Spleen (tissue), 11 donors: ENCODE data around the gene PTMS. TPM values are rescaled to one million over a fixed set of nuclear protein-coding genes. Genes with fewer than 3 reads are reported as not detected.

Experiments used
- DNase-seq: peaks from one replicate; pipeline ENCODE4 v3.0.0-alpha.2; 2020
- H3K27ac ChIP-seq, 8 donors: fragments of 200-600 bp; sonication (generic) in 7 of 8; 1 replicate in 4 of 8; 2 replicates in 4 of 8; pipeline versions ENCODE4 v1.5.0 to v1.8.0; 2016 to 2021; ENCODE audit warnings: inconsistent platforms in 4 of 8, mild to moderate bottlenecking in 4 of 8, moderate library complexity in 1 of 8
- H3K27me3 ChIP-seq, 7 donors: fragments of 200-600 bp; sonication (generic) in 6 of 7; replicated peaks in 1 of 7; 1 replicate in 4 of 7; 2 replicates in 3 of 7; pipeline versions ENCODE4 v1.5.0 to v1.8.0; 2016 to 2021; ENCODE audit warnings: inconsistent platforms in 3 of 7, mild to moderate bottlenecking in 1 of 7
- H3K36me3 ChIP-seq, 6 donors: fragments of 200-600 bp; sonication (generic) in 5 of 6; 1 replicate in 4 of 6; 2 replicates in 2 of 6; pipeline versions ENCODE4 v1.5.0 to v1.8.0; 2016 to 2021; ENCODE audit warnings: inconsistent platforms in 2 of 6
- H3K4me1 ChIP-seq, 6 donors: fragments of 200-600 bp; sonication (generic) in 5 of 6; 1 replicate in 3 of 6; 2 replicates in 3 of 6; pipeline versions ENCODE4 v1.5.0 to v1.8.0; 2016 to 2021; ENCODE audit warnings: inconsistent platforms in 3 of 6
- H3K4me3 ChIP-seq, 8 donors: fragments of 200-600 bp; sonication (generic) in 7 of 8; 1 replicate in 4 of 8; 2 replicates in 4 of 8; pipeline versions ENCODE4 v1.5.0 to v1.8.0; 2016 to 2021; ENCODE audit warnings: inconsistent platforms in 4 of 8, mild to moderate bottlenecking in 4 of 8, moderate library complexity in 2 of 8
- H3K9me3 ChIP-seq, 8 donors: fragments of 200-600 bp; sonication (generic) in 7 of 8; 1 replicate in 4 of 8; 2 replicates in 4 of 8; pipeline versions ENCODE4 v1.5.0 to v1.8.0; 2016 to 2021; ENCODE audit warnings: inconsistent platforms in 4 of 8
- POLR2A ChIP-seq, 3 donors: fragments of 450-650 bp; IDR thresholded peaks; one replicate each; pipeline ENCODE4 v1.5.1; 2017; ENCODE audit warnings: antibody characterized with exemption in 3 of 3, mild to moderate bottlenecking in 1 of 3
- POLR2AphosphoS5 ChIP-seq, 3 donors: sonication (generic); formaldehyde crosslinking; IDR thresholded peaks; one replicate each; pipeline ENCODE4 v1.5.1; 2017; ENCODE audit warnings: antibody characterized with exemption in 3 of 3
- WGBS, 5 donors: extraction: QIAGEN DNeasy Blood & Tissue Kit in 3 of 5; methylation state at CpG; one replicate each; pipeline versions ENCODE4 v1.1.5 to v1.1.7; 2013 to 2018; 5-methylcytosine and 5-hydroxymethylcytosine counted together
- intact Hi-C: fragments of 100-400 bp; cut with DNase I; formaldehyde crosslinking; loops from one replicate; pipeline ENCODE4 v1.15.0; 2023; ENCODE audit warnings: low total_unique reads
- polyA plus RNA-seq, 3 donors: library from polyadenylated mRNA; stranded (reverse); fragments of 200-250 nt; gene quantifications; one replicate each; pipeline ENCODE4 v1.2.1, GENCODE V29; 2013
- total RNA-seq, 7 donors: library from RNA; depleted of rRNA in 3 of 7; stranded (reverse); fragments of >200 nt in 3 of 7; fragmentation: NEBNext Ultra II Directional in 4 of 7; extraction: Animal tissue kit (Norgen Biotek cat#: 25700) in 4 of 7; gene quantifications; one replicate each; pipeline versions ENCODE4 v1.1.0 to v1.2.1, GENCODE V29; 2016 to 2021
- TF ChIP-seq, protein P1 (sequence below), 11 experiments: fragments of 200-600 bp in 7 of 11; fragments of 450-650 bp in 4 of 11; sonication (generic) in 4 of 11; IDR thresholded peaks in 8 of 11; conservative IDR thresholded peaks in 3 of 11; 1 replicate in 7 of 11; 2 replicates in 4 of 11; pipeline versions ENCODE4 v1.4.0 to v1.8.0; 2016 to 2021; ENCODE audit warnings: antibody characterized with exemption in 11 of 11, inconsistent platforms in 4 of 11, mild to moderate bottlenecking in 1 of 11
- donor health status: healthy with polysubstance abuse.
- donor health status: DM: no; HTN: no; CAD: no; lungs with moderate emphysema.
- donor health status: DM: no; HTN: no; CAD: no.
- donor health status: Bipolar disorder and iron deficiency.
- donor health status: healthy.
- donor health status: DM: no; HTN: no; CAD: no.
- donor health status: DM: yes; HTN: yes; CAD: no.

The PTMS gene
- total and polyA plus RNA-seq, 10 donors: 47.4 to 169 (median 89.2) TPM

- H3K4me3 ChIP-seq: no peak overlapping the region
- DNase-seq: no peak
Observed at GRCh38 chr12:6818222-6818621, 52.1 kb downstream of the PTMS start.

GRCh38 chr12:6818645-6819044, 52.5 kb downstream of the PTMS start:
- H3K4me1 ChIP-seq: peaks cover 0 to 31% (median 15%) of the 10 kb centered on the region in 6 donors
- TF ChIP-seq, protein P1, sequence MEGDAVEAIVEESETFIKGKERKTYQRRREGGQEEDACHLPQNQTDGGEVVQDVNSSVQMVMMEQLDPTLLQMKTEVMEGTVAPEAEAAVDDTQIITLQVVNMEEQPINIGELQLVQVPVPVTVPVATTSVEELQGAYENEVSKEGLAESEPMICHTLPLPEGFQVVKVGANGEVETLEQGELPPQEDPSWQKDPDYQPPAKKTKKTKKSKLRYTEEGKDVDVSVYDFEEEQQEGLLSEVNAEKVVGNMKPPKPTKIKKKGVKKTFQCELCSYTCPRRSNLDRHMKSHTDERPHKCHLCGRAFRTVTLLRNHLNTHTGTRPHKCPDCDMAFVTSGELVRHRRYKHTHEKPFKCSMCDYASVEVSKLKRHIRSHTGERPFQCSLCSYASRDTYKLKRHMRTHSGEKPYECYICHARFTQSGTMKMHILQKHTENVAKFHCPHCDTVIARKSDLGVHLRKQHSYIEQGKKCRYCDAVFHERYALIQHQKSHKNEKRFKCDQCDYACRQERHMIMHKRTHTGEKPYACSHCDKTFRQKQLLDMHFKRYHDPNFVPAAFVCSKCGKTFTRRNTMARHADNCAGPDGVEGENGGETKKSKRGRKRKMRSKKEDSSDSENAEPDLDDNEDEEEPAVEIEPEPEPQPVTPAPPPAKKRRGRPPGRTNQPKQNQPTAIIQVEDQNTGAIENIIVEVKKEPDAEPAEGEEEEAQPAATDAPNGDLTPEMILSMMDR (IDR thresholded peaks at IDR 0.05 in 8 of 11, conservative IDR thresholded peaks at IDR 0.05 in 3 of 11): no peak
- no peak for TF ChIP-seq POLR2A (IDR thresholded peaks at IDR 0.05)
- TF ChIP-seq POLR2AphosphoS5 (IDR thresholded peaks at IDR 0.05): no peak
- H3K36me3 ChIP-seq: peaks cover 0 to 55% (median 3%) of the 10 kb centered on the region in 6 donors
- H3K9me3 ChIP-seq: no peaks in the 10 kb centered on the region
- no peak overlapping the region for H3K4me3 ChIP-seq
- intact Hi-C loops: no loop called here
- no peak overlapping the region for H3K27ac ChIP-seq
- no peak for DNase-seq
- 80 to 95% (median 89%) methylated on average over 4 to 5 of the region's 5 CpGs for WGBS, 5 donors
- H3K27me3 ChIP-seq: peaks cover 0 to 46% (median 14%) of the 10 kb centered on the region in 7 donors

More at GRCh38 chr12:6818222-6818621, 52.1 kb downstream of the PTMS start:
- Histone ChIP-seq H3K27ac (no peak overlapping the region), H3K4me1 (peaks cover 0 to 34% (median 15%) of the 10 kb centered on the region in 6 donors), H3K36me3 (peaks cover 0 to 55% (median 3%) of the 10 kb centered on the region in 6 donors), H3K27me3 (peaks cover 0 to 46% (median 13%) of the 10 kb centered on the region in 7 donors), H3K9me3 (no peaks in the 10 kb centered on the region)
- 77 to 92% (median 91%) methylated on average over 5 to 10 of the region's 10 CpGs for WGBS, 5 donors
- intact Hi-C loops: no loop called here
- TF ChIP-seq, protein P1 (IDR thresholded peaks at IDR 0.05 in 8 of 11, conservative IDR thresholded peaks at IDR 0.05 in 3 of 11): no peak
- TF ChIP-seq POLR2A (IDR thresholded peaks at IDR 0.05) (no peak), POLR2AphosphoS5 (IDR thresholded peaks at IDR 0.05) (no peak)

- 83 to 87% (median 83%) methylated on average over 12 to 13 of the region's 13 CpGs for WGBS, 5 donors
- no peak overlapping the region for H3K4me3 ChIP-seq
- H3K27me3 ChIP-seq: peaks cover 0 to 51% (median 14%) of the 10 kb centered on the region in 7 donors
- peaks cover 0 to 50% (median 3%) of the 10 kb centered on the region in 6 donors for H3K36me3 ChIP-seq
- DNase-seq: no peak
- H3K9me3 ChIP-seq: no peaks in the 10 kb centered on the region
- intact Hi-C loops: loop anchor here (10.0 kb wide), 1 partner anchor 65 kb away; the partner anchor contains the start of gene MLF2
- no peak overlapping the region for H3K27ac ChIP-seq
- TF ChIP-seq POLR2A (IDR thresholded peaks at IDR 0.05): no peak
- TF ChIP-seq, protein P1 (IDR thresholded peaks at IDR 0.05 in 8 of 11, conservative IDR thresholded peaks at IDR 0.05 in 3 of 11): no peak
- TF ChIP-seq POLR2AphosphoS5 (IDR thresholded peaks at IDR 0.05): no peak
- peaks cover 0 to 31% (median 15%) of the 10 kb centered on the region in 6 donors for H3K4me1 ChIP-seq
Observed at GRCh38 chr12:6819106-6820030, 53.2 kb downstream of the PTMS start.

DNA sequence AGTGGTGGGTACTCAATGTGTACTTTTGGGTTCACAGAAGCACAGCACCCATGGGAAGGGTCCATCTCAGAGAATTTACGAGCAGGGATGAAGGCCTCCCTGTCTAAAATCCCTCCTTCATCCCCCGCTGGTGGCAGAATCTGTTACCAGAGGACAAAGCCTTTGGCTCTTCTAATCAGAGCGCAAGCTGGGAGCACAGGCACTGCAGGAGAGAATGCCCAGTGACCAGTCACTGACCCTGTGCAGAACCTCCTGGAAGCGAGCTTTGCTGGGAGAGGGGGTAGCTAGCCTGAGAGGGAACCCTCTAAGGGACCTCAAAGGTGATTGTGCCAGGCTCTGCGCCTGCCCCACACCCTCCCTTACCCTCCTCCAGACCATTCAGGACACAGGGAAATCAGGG, 54.0 kb downstream of the PTMS start:
- intact Hi-C loops: loop anchor here (10.0 kb wide), 1 partner anchor 65 kb away; the partner anchor contains the start of gene MLF2
- no peak for TF ChIP-seq POLR2A (IDR thresholded peaks at IDR 0.05)
- TF ChIP-seq, protein P1 (IDR thresholded peaks at IDR 0.05 in 8 of 11, conservative IDR thresholded peaks at IDR 0.05 in 3 of 11): no peak
- TF ChIP-seq POLR2AphosphoS5 (IDR thresholded peaks at IDR 0.05): no peak
- H3K27ac ChIP-seq: no peak overlapping the region

More for the DNA sequence above, 54.0 kb downstream of the PTMS start:
- no peaks in the 10 kb centered on the region for H3K9me3 ChIP-seq
- no peak overlapping the region for H3K4me3 ChIP-seq
- H3K4me1 ChIP-seq: peaks cover 0 to 32% (median 17%) of the 10 kb centered on the region in 6 donors
- no peak for DNase-seq
- WGBS, 5 donors: 77 to 94% (median 91%) methylated on average over 5 of the region's 5 CpGs
- H3K27me3 ChIP-seq: peaks cover 0 to 59% (median 15%) of the 10 kb centered on the region in 7 donors
- H3K36me3 ChIP-seq: peaks cover 0 to 42% (median 3%) of the 10 kb centered on the region in 6 donors
